ENCODE data around the gene SH3D21.

Gene SH3D21

GRCh38 chr1:36352125-36352909 lies 46.1 kb downstream of the SH3D21 start:
- no peaks in the 10 kb centered on the region for H3K9me3 ChIP-seq (ENCODE audit: insufficient read depth, low read depth, low read length)
- no peaks in the 10 kb centered on the region for H4K20me1 ChIP-seq (ENCODE audit: insufficient read depth, low read length, poor library complexity, severe bottlenecking)
- H3K36me3 ChIP-seq (ENCODE audit: insufficient read depth, low read length), result peaks cover 45% of the 10 kb centered on the region; the same call in 1 of the 2 replicates
- H3K9ac ChIP-seq (ENCODE audit: low read depth, low read length, poor library complexity, severe bottlenecking), result no peak overlapping the region
- H3K4me3 ChIP-seq (ENCODE audit: low read length, poor library complexity, severe bottlenecking), result no peak overlapping the region
- H3F3A ChIP-seq (ENCODE audit: low read depth), result no peaks in the 10 kb centered on the region
- no peaks in the 10 kb centered on the region for H3K79me2 ChIP-seq (ENCODE audit: insufficient read depth, low read length)
- H3K9me2 ChIP-seq (replicated peaks; ENCODE audit: low read depth, low read length), result no peaks in the 10 kb centered on the region
- no peak overlapping the region for H3K4me2 ChIP-seq (ENCODE audit: low read depth, low read length, poor library complexity, severe bottlenecking)
- TF ChIP-seq CTCF (conservative IDR thresholded peaks at IDR 0.05; ENCODE audit: low read length), result no peak
- TF ChIP-seq EZH2phosphoT487 (IDR thresholded peaks at IDR 0.05; ENCODE audit: borderline replicate concordance), result no peak
- H2AFZ ChIP-seq (ENCODE audit: low read length), result no peak overlapping the region
- no peaks in the 10 kb centered on the region for H3K27me3 ChIP-seq (ENCODE audit: insufficient read depth, low read length, poor library complexity, severe bottlenecking)
- peaks cover 9% of the 10 kb centered on the region for H3K4me1 ChIP-seq (ENCODE audit: insufficient read depth, low read length, poor library complexity, severe bottlenecking)

DNA sequence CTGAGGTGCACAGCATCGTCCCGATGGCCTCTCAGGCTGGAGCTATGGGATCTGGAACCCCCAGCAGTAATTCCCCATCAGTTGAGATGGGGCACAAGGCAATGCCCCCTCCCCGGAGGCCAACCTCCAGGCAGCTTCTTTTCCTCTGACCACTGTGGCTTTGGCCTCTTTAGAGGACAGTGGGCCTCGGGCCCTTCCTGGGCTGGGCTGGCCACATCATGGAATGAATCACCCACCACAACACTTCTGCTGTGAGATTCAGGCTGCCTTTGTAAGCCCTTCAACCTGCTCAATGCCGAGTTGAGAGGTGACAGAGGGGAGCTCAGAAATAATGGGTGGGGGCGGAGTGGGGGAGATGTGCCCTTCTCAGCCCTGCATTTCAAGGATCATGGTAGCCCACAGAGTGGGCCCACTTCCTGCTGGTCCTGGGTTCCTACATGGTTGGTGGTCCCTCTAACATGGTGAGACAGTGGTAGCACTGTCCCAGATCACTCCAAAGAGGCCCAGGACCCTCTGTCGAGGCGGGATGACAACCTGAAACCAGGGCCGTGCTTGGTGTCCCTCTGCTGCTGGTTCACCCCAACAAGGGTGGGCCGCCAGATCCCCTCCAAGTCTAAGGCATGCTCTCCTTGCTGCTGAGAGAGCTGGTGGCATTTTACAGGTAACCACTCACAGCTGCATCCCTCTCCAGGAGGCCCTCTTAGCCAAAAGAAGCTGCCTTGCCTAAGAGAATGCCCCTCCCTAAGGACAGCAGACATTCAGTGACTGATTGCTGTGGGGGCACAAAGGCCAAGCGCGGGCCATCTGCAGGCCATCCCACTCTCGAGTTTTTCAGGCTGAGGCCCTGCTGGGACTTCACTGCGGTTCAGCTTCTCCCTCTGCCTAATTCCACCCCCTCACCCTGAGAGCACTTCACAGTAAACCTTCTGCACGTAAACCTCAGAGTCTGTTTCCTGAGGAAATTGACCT lies 47.0 kb downstream of the SH3D21 start:
- H3K4me1 ChIP-seq (ENCODE audit: insufficient read depth, low read length, poor library complexity, severe bottlenecking), result peaks cover 9% of the 10 kb centered on the region
- no peaks in the 10 kb centered on the region for H3K9me3 ChIP-seq (ENCODE audit: insufficient read depth, low read depth, low read length)
- no peaks in the 10 kb centered on the region for H3K79me2 ChIP-seq (ENCODE audit: insufficient read depth, low read length)
- no peak overlapping the region for H2AFZ ChIP-seq (ENCODE audit: low read length)
- H3K9ac ChIP-seq (ENCODE audit: low read depth, low read length, poor library complexity, severe bottlenecking), result no peak overlapping the region
- no peaks in the 10 kb centered on the region for H3K27me3 ChIP-seq (ENCODE audit: insufficient read depth, low read length, poor library complexity, severe bottlenecking)
- H3K4me2 ChIP-seq (ENCODE audit: low read depth, low read length, poor library complexity, severe bottlenecking), result peak overlapping the region; percentile 10
- no peaks in the 10 kb centered on the region for H3K9me2 ChIP-seq (replicated peaks; ENCODE audit: low read depth, low read length)
- H3F3A ChIP-seq (ENCODE audit: low read depth), result no peaks in the 10 kb centered on the region
- peaks cover 43% of the 10 kb centered on the region; the same call in 1 of the 2 replicates for H3K36me3 ChIP-seq (ENCODE audit: insufficient read depth, low read length)
- no peaks in the 10 kb centered on the region for H4K20me1 ChIP-seq (ENCODE audit: insufficient read depth, low read length, poor library complexity, severe bottlenecking)
- TF ChIP-seq CTCF (conservative IDR thresholded peaks at IDR 0.05; ENCODE audit: low read length) (no peak), EZH2phosphoT487 (IDR thresholded peaks at IDR 0.05; ENCODE audit: borderline replicate concordance) (no peak)
- no peak overlapping the region for H3K4me3 ChIP-seq (ENCODE audit: low read length, poor library complexity, severe bottlenecking)

- no peak overlapping the region for H3K4me2 ChIP-seq (ENCODE audit: low read depth, low read length, poor library complexity, severe bottlenecking)
- no peaks in the 10 kb centered on the region for H3K79me2 ChIP-seq (ENCODE audit: insufficient read depth, low read length)
- no peak overlapping the region for H3K4me3 ChIP-seq (ENCODE audit: low read length, poor library complexity, severe bottlenecking)
- no peaks in the 10 kb centered on the region for H4K20me1 ChIP-seq (ENCODE audit: insufficient read depth, low read length, poor library complexity, severe bottlenecking)
- no peak for TF ChIP-seq EZH2phosphoT487 (IDR thresholded peaks at IDR 0.05; ENCODE audit: borderline replicate concordance)
- no peak for TF ChIP-seq CTCF (conservative IDR thresholded peaks at IDR 0.05; ENCODE audit: low read length)
- peaks cover 9% of the 10 kb centered on the region for H3K4me1 ChIP-seq (ENCODE audit: insufficient read depth, low read length, poor library complexity, severe bottlenecking)
- no peak overlapping the region for H3K9ac ChIP-seq (ENCODE audit: low read depth, low read length, poor library complexity, severe bottlenecking)
- no peaks in the 10 kb centered on the region for H3K9me2 ChIP-seq (replicated peaks; ENCODE audit: low read depth, low read length)
- H3F3A ChIP-seq (ENCODE audit: low read depth), result no peaks in the 10 kb centered on the region
- no peak overlapping the region for H2AFZ ChIP-seq (ENCODE audit: low read length)
- no peaks in the 10 kb centered on the region for H3K27me3 ChIP-seq (ENCODE audit: insufficient read depth, low read length, poor library complexity, severe bottlenecking)
- peaks cover 39% of the 10 kb centered on the region; the same call in 1 of the 2 replicates for H3K36me3 ChIP-seq (ENCODE audit: insufficient read depth, low read length)
- H3K9me3 ChIP-seq (ENCODE audit: insufficient read depth, low read depth, low read length), result no peaks in the 10 kb centered on the region
Measured at GRCh38 chr1:36354486-36354885, 48.3 kb downstream of the SH3D21 start.
